Measurements from ENCODE around the gene NTM. TPM values are rescaled to one million over a fixed set of nuclear protein-coding genes. Genes with fewer than 3 reads are reported as not detected.

The NTM gene
- total and polyA plus RNA-seq, 2 of the 8 experiments (the other 6 are each of a cell fraction or from before 2014, with no cell fraction given), result 13.4 to 20.0 TPM

DNA sequence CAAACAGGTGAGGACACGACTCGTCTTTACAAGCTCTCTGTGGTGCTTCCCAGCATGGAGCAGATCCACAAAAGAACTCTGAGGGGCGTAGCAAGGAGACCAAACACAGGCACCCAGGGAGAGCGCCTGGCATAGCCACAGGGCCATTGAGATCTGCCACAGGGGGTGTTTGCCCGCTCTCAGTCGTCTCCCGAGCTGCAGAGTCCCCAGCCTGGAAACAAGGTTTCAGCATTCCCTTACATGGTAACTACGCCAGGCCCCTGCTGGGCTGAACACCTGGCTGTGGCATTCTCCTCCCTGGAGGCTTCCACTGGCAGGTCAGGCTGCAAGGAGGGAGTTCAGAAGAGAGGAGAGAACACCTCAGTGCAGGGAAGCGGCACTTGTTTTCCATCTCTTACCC is 962.1 kb downstream of the NTM start:
- H3K4me2 ChIP-seq (ENCODE audit: insufficient read depth in 1 of 2, low read depth in 2 of 2, low read length in 2 of 2), result no peak overlapping the region
- H3K56ac ChIP-seq (replicated peaks; ENCODE audit: insufficient read length, low read depth, low read length), result no peak overlapping the region
- no peak overlapping the region for H3K23ac ChIP-seq (ENCODE audit: insufficient read length)
- no peaks in the 10 kb centered on the region for H4K20me1 ChIP-seq (replicated peaks in 1 of 2; ENCODE audit: control insufficient read depth in 1 of 2, insufficient read depth in 2 of 2, low read length in 2 of 2)
- 61% methylated on average over 9 of the region's 9 CpGs; no CpG with 5 or more reads in 1 of the 2 experiments for WGBS, 2 experiments (ENCODE audit: extremely low coverage in 1 of 2, insufficient coverage in 1 of 2, insufficient read length in 1 of 2, insufficient replicate concordance in 2 of 2, low coverage in 1 of 2, low lambda C conversion rate in 2 of 2, missing lambda C conversion rate in 1 of 2)
- H2BK5ac ChIP-seq (ENCODE audit: low read depth, low read length), result no peak overlapping the region
- H2AFZ ChIP-seq (ENCODE audit: low read length), result no peak overlapping the region
- H3K18ac ChIP-seq (ENCODE audit: extremely low read depth, low read length), result no peak overlapping the region
- DNase-seq (ENCODE audit: low read depth in 1 of 2, low spot score in 2 of 2) (no peak), FAIRE-seq (no peak)
- H3K79me2 ChIP-seq (ENCODE audit: control insufficient read depth in 1 of 2, insufficient read depth in 2 of 2, low read length in 2 of 2), result no peaks in the 10 kb centered on the region
- H2BK15ac ChIP-seq (ENCODE audit: low read length), result no peak overlapping the region
- H3K9me3 ChIP-seq (ENCODE audit: insufficient read depth in 2 of 2, low read depth in 1 of 2, low read length in 1 of 2), result no peaks in the 10 kb centered on the region
- no peak overlapping the region for H4K8ac ChIP-seq (ENCODE audit: extremely low read depth, insufficient read depth, low read length)
- H4K91ac ChIP-seq (replicated peaks; ENCODE audit: insufficient read length, low read length), result no peak overlapping the region
- no peaks in the 10 kb centered on the region for H3K36me3 ChIP-seq (ENCODE audit: control insufficient read depth in 2 of 4, insufficient read depth in 4 of 4, low read length in 3 of 4)
- peaks cover 0 to 7% (median 3%) of the 10 kb centered on the region in 4 experiments; a peak in 3 of 7 replicates for H3K4me1 ChIP-seq (replicated peaks in 1 of 4; ENCODE audit: control insufficient read depth in 3 of 4, insufficient read depth in 4 of 4, low read length in 3 of 4)
- peaks cover 0 to 6% (median under 1%) of the 10 kb centered on the region in 4 experiments; a peak in 4 of 7 replicates for H3K27me3 ChIP-seq (replicated peaks in 1 of 4; ENCODE audit: control insufficient read depth in 3 of 4, extremely low read depth in 1 of 4, insufficient read depth in 3 of 4, low read length in 3 of 4)
- H2AK5ac ChIP-seq (ENCODE audit: low read depth, low read length), result no peak overlapping the region
- no peak overlapping the region for H3K14ac ChIP-seq (ENCODE audit: insufficient read length)
- POLR2A ChIA-PET (ENCODE audit: partially characterized antibody), result no interaction called here
- no peak overlapping the region for H3K27ac ChIP-seq (ENCODE audit: low read depth, low read length)
- no peak overlapping the region for H3K4me3 ChIP-seq (ENCODE audit: extremely low read depth in 1 of 4, insufficient read depth in 2 of 4, low read depth in 3 of 4, low read length in 4 of 4)
- H3K4ac ChIP-seq (replicated peaks; ENCODE audit: insufficient read length, low read depth, low read length), result no peak overlapping the region
- no peak overlapping the region for H3K9ac ChIP-seq (replicated peaks in 1 of 4; ENCODE audit: extremely low read depth in 1 of 4, low read depth in 3 of 4, low read length in 3 of 4)
- H3K23me2 ChIP-seq (ENCODE audit: low read depth, low read length), result no peaks in the 10 kb centered on the region
- CTCF ChIA-PET (ENCODE audit: partially characterized antibody), result interaction anchor here (0.8 to 5.8 kb wide), 2 partner anchors 17 to 20 kb away, joined by 4 to 36 read pairs; no protein-coding TSS in a partner anchor
- no peaks in the 10 kb centered on the region for H3K79me1 ChIP-seq (ENCODE audit: low read depth, low read length)
- H2BK120ac ChIP-seq (replicated peaks; ENCODE audit: low read depth, low read length), result no peak overlapping the region
- TF ChIP-seq SRF (IDR thresholded peaks at IDR 0.05; ENCODE audit: low read depth, low read length), result peak; percentile 84
- TF ChIP-seq NRF1 (IDR thresholded peaks at IDR 0.05; ENCODE audit: low read depth, low read length), result no peak
- peak; percentile 16; the same call in 1 of the 2 replicates for TF ChIP-seq EGR1 (IDR thresholded peaks at IDR 0.05; ENCODE audit: borderline replicate concordance, low read depth, low read length)
- peak; percentile 88 for TF ChIP-seq TCF12 (IDR thresholded peaks at IDR 0.05; ENCODE audit: low read depth, low read length)
- peak; percentile 34 to 81; a peak in 1 of 4 replicates for TF ChIP-seq HDAC2 (IDR thresholded peaks at IDR 0.05; ENCODE audit: borderline replicate concordance in 1 of 2, low read depth in 2 of 2, low read length in 2 of 2)
- no peak for TF ChIP-seq EZH2 (IDR thresholded peaks at IDR 0.05; ENCODE audit: low read depth, low read length, severe bottlenecking)
- TF ChIP-seq, protein P1, sequence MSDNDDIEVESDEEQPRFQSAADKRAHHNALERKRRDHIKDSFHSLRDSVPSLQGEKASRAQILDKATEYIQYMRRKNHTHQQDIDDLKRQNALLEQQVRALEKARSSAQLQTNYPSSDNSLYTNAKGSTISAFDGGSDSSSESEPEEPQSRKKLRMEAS (IDR thresholded peaks at IDR 0.05), result 0 out of 2 replicates have a peak, but pooled peaks have one; percentile 5
- no peak for TF ChIP-seq SP1 (IDR thresholded peaks at IDR 0.05; ENCODE audit: low read depth, low read length)
- TF ChIP-seq TEAD4 (IDR thresholded peaks at IDR 0.05; ENCODE audit: low read depth, low read length), result peak; percentile 41; the same call in 1 of the 2 replicates
- TF ChIP-seq CTBP2 (IDR thresholded peaks at IDR 0.05; ENCODE audit: borderline replicate concordance, insufficient read depth, insufficient read length, low read length), result peak; percentile 46
- TF ChIP-seq YY1 (IDR thresholded peaks at IDR 0.05; ENCODE audit: low read depth, low read length), result 0 out of 2 replicates have a peak, but pooled peaks have one; percentile 10
- peak in 1 of 2 experiments; percentile 5; a peak in 1 of 3 replicates for TF ChIP-seq EP300 (IDR thresholded peaks at IDR 0.05; ENCODE audit: borderline replicate concordance in 1 of 2, low read depth in 2 of 2, low read length in 2 of 2)
- H4K5ac ChIP-seq (ENCODE audit: insufficient read length, low read depth, low read length), result no peak overlapping the region
- no peak overlapping the region for H2BK20ac ChIP-seq (ENCODE audit: low read length)
- H2BK12ac ChIP-seq (ENCODE audit: low read depth, low read length), result no peak overlapping the region
